HG02870 (cell line): ENCODE data around the gene USP13.
A peak's percentile ranks its signal among the peaks of the same experiment; 100 is the strongest.
"Not testable (repeated sequence)": the region's sequence is repeated elsewhere in the genome, so short reads cannot be mapped to it uniquely, and the experiment has no call there.

Source experiments
- ATAC-seq: cut with Tn5 transposase; IDR thresholded peaks from one replicate; pipeline ENCODE4 v1.9.1; 2021; ENCODE audit warnings: mild to moderate bottlenecking, moderate library complexity; ENCODE audit not compliant: unreplicated experiment

The USP13 gene

GRCh38 chr3:179653096-179653797, 407 bp downstream of the USP13 start:
- peak; percentile 60 for ATAC-seq

- ATAC-seq: no peak
These were observed 2.4 kb downstream of the USP13 start for GRCh38 chr3:179655236-179655635.

- ATAC-seq: no peak
These were observed 5.8 kb downstream of the USP13 start for GRCh38 chr3:179658606-179659005.

GRCh38 chr3:179660872-179661271, 8.0 kb downstream of the USP13 start:
- no peak for ATAC-seq

- ATAC-seq: no peak
These were observed 8.9 kb downstream of the USP13 start for GRCh38 chr3:179661777-179662176.

- no peak for ATAC-seq
These were observed 10.3 kb downstream of the USP13 start for GRCh38 chr3:179663093-179663492.

GRCh38 chr3:179666030-179666429, 13.2 kb downstream of the USP13 start:
- no peak for ATAC-seq

GRCh38 chr3:179666436-179667035, 13.7 kb downstream of the USP13 start:
- ATAC-seq: no peak

- ATAC-seq: no peak
These were observed 15.6 kb downstream of the USP13 start for GRCh38 chr3:179668429-179668828.

GRCh38 chr3:179670311-179670710, 17.5 kb downstream of the USP13 start:
- no peak for ATAC-seq

- ATAC-seq: no peak
These were observed 18.5 kb downstream of the USP13 start for GRCh38 chr3:179671309-179671708.

- ATAC-seq: no peak
These were observed 19.0 kb downstream of the USP13 start for GRCh38 chr3:179671747-179672242.

GRCh38 chr3:179672918-179673317, 20.1 kb downstream of the USP13 start:
- no peak for ATAC-seq

- no peak for ATAC-seq
These were observed 20.7 kb downstream of the USP13 start for GRCh38 chr3:179673523-179673922.

- ATAC-seq: no peak
These were observed 23.2 kb downstream of the USP13 start for GRCh38 chr3:179676081-179676480.

- no peak for ATAC-seq
These were observed 25.0 kb downstream of the USP13 start for GRCh38 chr3:179677884-179678283.

- ATAC-seq: no peak
These were observed 28.8 kb downstream of the USP13 start for GRCh38 chr3:179681492-179682263.

GRCh38 chr3:179682426-179683080, 29.7 kb downstream of the USP13 start:
- no peak for ATAC-seq

- not testable (repeated sequence) for ATAC-seq
These were observed 30.4 kb downstream of the USP13 start for GRCh38 chr3:179683286-179683685.

- peak; percentile 86 for ATAC-seq
These were observed 35.2 kb downstream of the USP13 start for GRCh38 chr3:179687967-179688535.

- no peak for ATAC-seq
These were observed 36.0 kb downstream of the USP13 start for GRCh38 chr3:179688850-179689249.
